Measurements from ENCODE around the gene TRAF2. TPM values are rescaled to one million over a fixed set of nuclear protein-coding genes. Genes with fewer than 3 reads are reported as not detected.

TRAF2 gene
- total RNA-seq: 8.4 and 13.7 TPM in 2 replicates

GRCh38 chr9:136885950-136886578 lies at the start of gene TRAF2:
Gene TRAF2, plus strand, starts transcription at chr9:136886516. Its CDS starts 12,225 bp downstream, at chr9:136898741.

GRCh38 chr9:136842380-136842948 lies 43.9 kb upstream of the TRAF2 start, which contains the start of gene AJM1:
Gene AJM1, plus strand, starts transcription at chr9:136842478. Its CDS starts 1,937 bp downstream, at chr9:136844415.

GRCh38 chr9:136849038-136849959 lies 37.0 kb upstream of the TRAF2 start, which contains the start of gene PHPT1:
Gene PHPT1, plus strand, starts transcription at chr9:136849409. Its CDS starts 22 bp downstream, at chr9:136849431.

GRCh38 chr9:136851941-136852663 lies 34.2 kb upstream of the TRAF2 start, which contains the start of gene MAMDC4:
Gene MAMDC4, plus strand, starts transcription at chr9:136852346. Its CDS starts 71 bp downstream, at chr9:136852417.

GRCh38 chr9:136944519-136945332 lies 58.4 kb downstream of the TRAF2 start, which contains the start of the genes C8G and FBXW5:
Gene C8G, plus strand, starts transcription at chr9:136945243. Its CDS starts 78 bp downstream, at chr9:136945321.
Gene FBXW5, minus strand, starts transcription at chr9:136944738. Its CDS starts 655 bp downstream, at chr9:136944083.

GRCh38 chr9:136951541-136952320 lies 65.4 kb downstream of the TRAF2 start, which contains the start of gene LCN12:
Gene LCN12, plus strand, starts transcription at chr9:136952273. Its CDS starts 55 bp downstream, at chr9:136952328.

Small RNAs within 50 kb of the gene (small RNA-seq; reads per million reads assigned to genes)
- gene MIR4479: 0.12 reads per million

Other genes starting within 250 kb of the TRAF2 start
- gene EGFL7, start 223.6 kb upstream of the TRAF2 start, total RNA-seq: 2.0 TPM in 2 replicates
- 24.7 and 44.9 TPM in 2 replicates for gene AGPAT2, start 199.1 kb upstream of the TRAF2 start, total RNA-seq
- 0.39 TPM in 1 of 2 replicates, not detected in the other for gene DIPK1B, start 173.9 kb upstream of the TRAF2 start, total RNA-seq
- not detected in 2 replicates for gene LCN10, start 143.6 kb upstream of the TRAF2 start, total RNA-seq
- gene LCN6, start 138.0 kb upstream of the TRAF2 start, total RNA-seq: not detected in 2 replicates
- not detected in 2 replicates for gene LCN8, start 128.3 kb upstream of the TRAF2 start, total RNA-seq
- not detected in 2 replicates for gene LCN15, start 122.0 kb upstream of the TRAF2 start, total RNA-seq
- gene TMEM141, start 95.2 kb upstream of the TRAF2 start, total RNA-seq: 52.9 and 53.0 TPM in 2 replicates
- gene CCDC183, start 90.2 kb upstream of the TRAF2 start, total RNA-seq: 0.33 and 0.39 TPM in 2 replicates
- gene RABL6, start 78.6 kb upstream of the TRAF2 start, total RNA-seq: 47.9 and 75.5 TPM in 2 replicates
- 0.76 and 1.2 TPM in 2 replicates for gene AJM1, start 44.0 kb upstream of the TRAF2 start, total RNA-seq
- gene PHPT1, start 37.1 kb upstream of the TRAF2 start, total RNA-seq: 100 and 144 TPM in 2 replicates
- 3.0 and 3.5 TPM in 2 replicates for gene MAMDC4, start 34.2 kb upstream of the TRAF2 start, total RNA-seq
- gene EDF1, start 20.2 kb upstream of the TRAF2 start, total RNA-seq: 175 and 192 TPM in 2 replicates
- 112 and 219 TPM in 2 replicates for gene FBXW5, start 58.2 kb downstream of the TRAF2 start, total RNA-seq
- 0.98 and 3.9 TPM in 2 replicates for gene C8G, start 58.7 kb downstream of the TRAF2 start, total RNA-seq
- 1.1 TPM in 1 of 2 replicates, not detected in the other for gene LCN12, start 65.8 kb downstream of the TRAF2 start, total RNA-seq
- 0.76 and 2.0 TPM in 2 replicates for gene PTGDS, start 91.0 kb downstream of the TRAF2 start, total RNA-seq
- gene LCNL1, start 96.5 kb downstream of the TRAF2 start, total RNA-seq: not detected in 2 replicates
- gene PAXX, start 105.9 kb downstream of the TRAF2 start, total RNA-seq: 11.0 and 16.8 TPM in 2 replicates
- 328 and 397 TPM in 2 replicates for gene CLIC3, start 110.1 kb downstream of the TRAF2 start, total RNA-seq
- 11.6 and 15.3 TPM in 2 replicates for gene ABCA2, start 141.7 kb downstream of the TRAF2 start, total RNA-seq
- not detected in 2 replicates for gene FUT7, start 145.6 kb downstream of the TRAF2 start, total RNA-seq
- under 0.01 and 0.22 TPM in 2 replicates for gene NPDC1, start 159.7 kb downstream of the TRAF2 start, total RNA-seq
- gene ENTPD2, start 167.5 kb downstream of the TRAF2 start, total RNA-seq: 0.11 TPM in 1 of 2 replicates, not detected in the other
- gene SAPCD2, start 184.0 kb downstream of the TRAF2 start, total RNA-seq: 2.4 and 5.4 TPM in 2 replicates
- 12.6 and 15.5 TPM in 2 replicates for gene UAP1L1, start 191.0 kb downstream of the TRAF2 start, total RNA-seq
- 70.3 and 93.4 TPM in 2 replicates for gene MAN1B1, start 200.5 kb downstream of the TRAF2 start, total RNA-seq
- gene DPP7, start 228.2 kb downstream of the TRAF2 start, total RNA-seq: 52.1 and 108 TPM in 2 replicates